CD4-positive, alpha-beta T cell treated with Interleukin-17A for 4 hours (primary cell): Measurements from ENCODE around the gene PHF2.
"Not testable (repeated sequence)": the region's sequence is repeated elsewhere in the genome, so short reads cannot be mapped to it uniquely, and the experiment has no call there.

ENCODE experiments used
- DNase-seq: peaks from one replicate; pipeline ENCODE4 v3.0.0-alpha.2; 2020; ENCODE audit warnings: mixed read lengths

The PHF2 gene

GRCh38 chr9:93655621-93656425, 79.4 kb downstream of the PHF2 start:
- no peak for DNase-seq

- DNase-seq, result no peak
Observed at GRCh38 chr9:93656426-93657239, 80.2 kb downstream of the PHF2 start.

DNA sequence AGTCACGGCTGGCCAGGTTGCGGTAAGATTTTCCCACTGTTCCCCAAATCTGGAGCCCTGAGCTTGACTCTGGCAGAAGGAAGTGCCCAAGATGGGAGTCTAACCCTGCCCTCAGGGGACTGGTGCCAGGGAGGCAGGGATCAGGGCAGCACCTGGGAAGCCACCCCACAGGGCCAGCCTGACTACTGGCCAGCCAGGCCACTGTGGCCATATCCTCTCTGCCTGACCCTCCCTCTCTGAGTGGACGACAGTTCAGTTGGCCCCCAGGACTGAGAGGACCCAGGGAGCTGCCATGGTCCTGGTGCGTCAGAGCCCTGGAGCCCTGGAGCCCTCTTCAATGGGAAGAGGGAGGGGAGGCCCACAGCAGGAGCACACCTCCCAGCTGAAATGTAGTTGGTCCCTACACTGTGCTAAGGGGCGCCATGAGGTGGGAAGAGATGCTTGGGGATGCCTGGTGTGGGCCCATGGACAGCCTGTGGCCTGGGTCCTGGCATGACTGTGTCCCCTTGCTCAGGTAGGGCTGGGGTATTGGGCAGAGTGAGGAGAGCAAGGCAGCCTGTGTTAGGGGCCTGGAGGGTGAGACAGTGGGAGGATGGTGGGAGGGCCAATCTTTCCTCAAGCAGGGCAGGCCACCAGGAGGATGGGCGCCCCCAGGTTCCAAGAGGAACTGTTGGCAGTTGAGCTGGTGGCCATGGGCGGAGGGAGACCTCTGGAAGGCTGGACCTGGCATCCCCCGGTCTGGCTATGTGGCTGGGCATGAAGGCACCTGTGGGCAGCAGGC, 81.1 kb downstream of the PHF2 start:
- DNase-seq, result no peak

GRCh38 chr9:93658184-93658925, 82.0 kb downstream of the PHF2 start:
- DNase-seq, result no peak

DNA sequence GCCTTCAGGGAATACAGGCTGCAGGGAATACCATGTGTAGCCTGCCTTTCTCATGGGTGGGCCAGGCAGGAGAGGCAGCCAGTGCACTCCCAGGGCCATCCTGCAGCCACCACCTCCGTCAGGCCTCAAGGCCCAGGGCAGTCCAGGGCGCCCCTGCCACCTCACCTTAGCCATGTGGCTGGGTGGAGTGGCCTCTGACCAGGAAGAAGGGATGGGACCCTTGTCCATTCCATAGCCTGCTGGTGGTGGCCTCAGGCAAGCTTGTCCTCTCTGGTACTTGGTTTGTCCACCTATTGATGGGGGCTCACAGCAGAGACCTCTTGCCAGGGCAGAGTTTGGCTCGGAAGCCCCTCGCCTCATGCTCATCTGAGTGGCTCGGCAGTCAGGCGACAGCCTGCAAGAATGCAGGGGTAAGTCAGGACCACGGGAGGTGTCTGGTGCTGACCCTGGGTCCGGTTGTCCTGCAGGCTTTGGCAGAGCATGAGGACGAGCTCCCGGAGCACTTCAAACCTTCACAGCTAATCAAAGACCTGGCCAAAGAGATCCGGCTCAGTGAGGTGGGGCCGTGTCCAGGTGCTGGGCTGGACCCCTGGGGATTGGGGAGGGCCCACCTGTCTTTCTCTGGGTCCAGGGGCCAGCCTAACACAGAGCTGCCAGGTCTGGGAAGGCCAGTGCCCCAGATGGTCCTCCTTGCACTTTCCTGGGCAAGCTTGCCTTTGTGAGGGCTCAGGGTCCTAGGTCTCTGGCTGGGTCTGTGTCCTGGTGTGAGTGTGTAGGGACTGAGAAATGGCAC, 82.9 kb downstream of the PHF2 start:
- DNase-seq, result no peak

GRCh38 chr9:93659837-93660177, 83.4 kb downstream of the PHF2 start:
- DNase-seq, result no peak

GRCh38 chr9:93660352-93661046, 84.1 kb downstream of the PHF2 start:
- no peak for DNase-seq

DNA sequence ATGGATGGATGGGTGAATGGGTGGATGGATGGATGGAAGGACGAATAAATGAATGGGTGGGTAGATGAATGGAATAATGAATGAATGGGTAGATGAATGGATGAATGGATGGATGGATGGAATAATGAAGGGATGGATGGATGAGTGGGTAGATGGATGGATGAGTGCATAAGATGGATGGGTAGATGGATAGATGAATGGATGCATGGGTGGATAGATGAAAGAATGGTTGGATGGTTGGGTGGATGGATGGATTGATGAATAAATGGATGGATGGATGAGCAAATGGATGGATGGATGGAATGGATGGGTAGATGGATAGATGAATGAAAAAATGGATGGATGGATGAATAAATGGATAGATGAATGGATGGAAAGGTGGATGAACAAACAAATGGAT, 85.2 kb downstream of the PHF2 start:
- DNase-seq, result no peak

DNA sequence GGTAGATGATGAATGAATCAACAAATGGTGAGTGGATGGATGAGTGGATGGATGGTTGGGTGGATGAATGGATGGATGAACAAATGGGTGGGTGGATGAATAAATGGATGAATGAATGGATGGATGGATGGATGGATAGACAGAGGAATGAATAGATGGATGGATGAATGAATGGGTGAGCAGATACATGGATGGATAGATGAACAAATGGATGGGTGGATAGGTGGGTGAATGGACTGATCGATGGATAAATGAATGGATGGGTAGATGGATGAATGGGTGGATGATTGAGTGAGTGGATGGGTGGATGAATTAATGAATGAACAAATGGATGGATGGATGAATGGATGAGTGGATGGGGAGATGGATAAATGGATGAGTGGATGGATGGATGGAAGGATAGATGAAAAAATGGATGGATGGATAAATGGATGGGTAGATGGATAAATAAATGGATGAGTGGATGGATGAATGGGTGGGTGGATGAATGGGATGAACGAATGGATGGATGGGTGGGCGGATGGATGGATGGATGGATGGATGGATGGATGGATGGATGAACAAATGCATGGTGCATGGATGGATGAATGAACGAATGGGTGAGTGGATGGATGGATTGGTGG, 85.7 kb downstream of the PHF2 start:
- DNase-seq, result no peak

GRCh38 chr9:93662952-93663572, 86.7 kb downstream of the PHF2 start:
- DNase-seq, result no peak

GRCh38 chr9:93663877-93664548, 87.6 kb downstream of the PHF2 start:
- DNase-seq, result no peak

GRCh38 chr9:93664549-93665120, 88.3 kb downstream of the PHF2 start:
- no peak for DNase-seq

DNA sequence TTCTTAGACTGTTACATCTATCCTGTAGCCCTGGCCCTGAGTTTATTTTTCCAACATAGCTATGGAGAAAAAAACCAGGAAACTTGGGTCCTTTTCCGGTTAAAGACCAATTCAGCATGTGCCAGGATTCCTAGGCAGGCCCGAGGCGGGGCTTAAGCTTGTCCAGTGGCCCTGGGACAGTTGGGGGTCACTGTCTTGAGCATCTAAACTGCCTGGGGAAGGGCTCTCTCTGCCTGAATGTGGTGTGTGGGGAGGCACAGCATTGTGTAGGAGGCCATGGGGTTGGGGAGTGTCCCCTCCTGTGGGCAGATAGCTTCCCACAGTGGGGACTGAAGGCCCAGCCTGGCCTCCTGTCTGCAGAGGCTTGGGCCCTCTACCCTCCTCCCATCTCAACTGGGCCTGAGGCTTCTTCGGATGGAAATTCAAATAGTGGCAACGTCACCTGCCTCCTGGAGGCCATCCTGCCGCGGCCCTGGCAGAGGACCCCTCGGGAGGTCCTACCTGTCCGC, 88.8 kb downstream of the PHF2 start:
- DNase-seq, result no peak

DNA sequence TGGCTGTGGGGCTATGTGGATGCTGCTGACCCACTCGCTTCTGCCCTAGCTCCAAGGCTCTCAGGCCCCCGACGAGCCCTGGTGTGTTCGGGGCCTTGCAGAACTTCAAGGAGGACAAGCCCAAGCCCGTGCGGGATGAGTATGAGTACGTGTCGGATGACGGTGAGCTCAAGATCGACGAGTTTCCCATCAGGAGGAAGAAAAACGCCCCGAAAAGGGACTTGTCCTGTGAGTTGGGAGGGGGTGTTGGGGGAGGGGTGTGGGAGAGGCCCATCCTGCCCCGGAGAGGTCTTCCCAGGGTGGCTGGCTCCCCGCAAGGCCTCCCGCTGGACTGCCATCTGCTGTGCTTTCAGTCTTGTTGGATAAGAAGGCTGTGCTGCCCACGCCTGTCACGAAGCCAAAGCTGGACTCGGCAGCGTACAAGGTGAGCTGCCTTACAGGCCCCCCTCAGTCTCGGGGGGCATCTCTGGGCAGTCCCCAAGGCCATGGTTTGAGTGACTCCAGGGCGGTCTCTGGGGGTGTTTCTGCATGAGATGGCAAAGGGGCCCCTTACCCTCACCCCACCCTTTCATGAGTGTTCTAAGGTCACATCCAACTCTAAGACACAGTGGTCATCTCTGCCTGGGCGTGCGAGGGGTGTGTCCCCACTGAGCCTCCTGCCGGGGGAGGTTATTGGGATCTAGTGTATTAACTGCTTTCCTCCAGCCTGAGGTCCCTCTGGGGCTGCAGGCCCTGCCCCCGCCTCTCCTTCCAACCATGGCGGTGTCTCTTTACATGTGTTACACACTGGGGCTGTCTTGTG, 89.5 kb downstream of the PHF2 start:
- DNase-seq, result no peak

- DNase-seq, result not testable (repeated sequence)
Observed at GRCh38 chr9:93666439-93666784, 90.0 kb downstream of the PHF2 start.

DNA sequence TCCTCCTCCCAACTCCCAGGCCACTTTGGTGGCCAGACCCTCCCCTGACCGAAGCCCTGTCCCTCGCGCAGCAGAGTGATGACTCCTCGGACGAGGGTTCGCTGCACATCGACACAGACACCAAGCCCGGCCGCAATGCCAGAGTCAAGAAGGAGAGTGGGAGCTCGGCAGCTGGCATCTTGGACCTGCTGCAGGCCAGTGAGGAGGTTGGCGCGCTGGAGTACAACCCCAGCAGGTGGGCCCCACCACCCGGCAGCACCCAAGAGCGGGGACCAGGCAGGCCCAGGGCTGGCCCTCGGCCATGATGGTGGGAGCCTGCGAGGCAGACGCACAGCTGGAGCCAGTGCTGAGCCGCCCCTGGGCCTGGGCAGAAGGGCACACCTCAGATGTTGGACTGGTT, 90.6 kb downstream of the PHF2 start:
- DNase-seq, result no peak

DNA sequence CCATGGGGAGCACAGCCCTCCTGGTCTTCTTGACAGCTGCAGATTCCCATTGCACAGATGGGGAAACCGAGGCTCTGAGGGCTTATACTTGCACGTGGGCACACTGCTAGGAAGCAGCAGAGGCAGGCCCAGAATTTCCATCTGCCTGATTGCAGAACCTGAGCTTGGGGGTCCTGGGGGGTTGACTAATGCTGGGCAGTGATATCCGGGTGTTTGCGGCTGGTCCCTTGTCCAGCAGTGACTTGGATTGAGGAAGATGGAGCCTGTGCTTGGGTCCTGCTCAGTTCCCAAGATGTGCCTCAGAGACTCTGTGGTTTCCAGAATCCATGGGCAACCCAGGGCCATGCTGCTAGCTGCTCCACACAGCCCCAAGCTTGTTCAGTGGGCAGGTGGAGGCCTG, 91.2 kb downstream of the PHF2 start:
- DNase-seq, result no peak

DNA sequence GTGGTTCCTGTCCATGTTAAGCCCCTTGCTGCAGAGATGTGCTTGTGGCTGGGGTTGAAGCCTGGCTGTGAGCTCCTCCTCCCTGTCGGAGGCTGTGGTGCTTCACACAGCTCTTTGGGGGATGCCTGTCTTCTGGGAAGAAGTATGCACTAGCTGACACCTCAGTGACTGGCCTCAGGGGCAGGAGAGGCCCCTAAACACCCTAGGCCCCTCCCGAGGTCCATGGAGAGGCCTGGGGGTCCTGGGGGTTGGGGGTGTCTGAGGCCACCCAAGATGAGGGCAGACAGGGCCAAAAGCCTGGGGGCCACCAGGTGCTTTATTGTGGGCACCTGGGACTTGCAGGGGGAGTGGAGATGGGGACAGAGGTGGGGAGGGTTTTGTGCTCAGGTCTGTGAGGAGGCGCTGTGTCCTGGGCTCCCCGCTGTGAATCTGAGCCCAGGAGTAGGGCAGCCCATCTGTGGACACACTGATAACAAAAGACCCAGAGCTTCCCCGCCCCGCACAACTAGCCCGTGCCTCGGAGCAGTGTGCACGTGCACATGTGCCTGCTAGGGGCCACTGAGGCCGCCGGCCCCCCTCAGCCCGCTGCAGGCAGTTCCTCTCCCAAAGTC, 92.0 kb downstream of the PHF2 start:
- no peak for DNase-seq
